HG03159 (cell line): ENCODE results near the gene CCL2.
"Not testable (repeated sequence)": the region's sequence is repeated elsewhere in the genome, so short reads cannot be mapped to it uniquely, and the experiment has no call there.

Source experiments
- ATAC-seq: cut with Tn5 transposase; IDR thresholded peaks from one replicate; pipeline ENCODE4 v1.9.1; 2021; ENCODE audit warnings: mild to moderate bottlenecking, moderate library complexity; ENCODE audit not compliant: unreplicated experiment

Gene CCL2

GRCh38 chr17:34254651-34255380 lies at the start of gene CCL2:
TSS of gene CCL2 (plus strand) at chr17:34255285. CDS start at chr17:34255350, 65 bp downstream.
- ATAC-seq, result no peak

GRCh38 chr17:34205401-34205800 lies 49.7 kb upstream of the CCL2 start:
- ATAC-seq, result no peak

- ATAC-seq, result no peak
Observed at GRCh38 chr17:34206569-34206968, 48.5 kb upstream of the CCL2 start.

- no peak for ATAC-seq
Observed at GRCh38 chr17:34207572-34207971, 47.5 kb upstream of the CCL2 start.

DNA sequence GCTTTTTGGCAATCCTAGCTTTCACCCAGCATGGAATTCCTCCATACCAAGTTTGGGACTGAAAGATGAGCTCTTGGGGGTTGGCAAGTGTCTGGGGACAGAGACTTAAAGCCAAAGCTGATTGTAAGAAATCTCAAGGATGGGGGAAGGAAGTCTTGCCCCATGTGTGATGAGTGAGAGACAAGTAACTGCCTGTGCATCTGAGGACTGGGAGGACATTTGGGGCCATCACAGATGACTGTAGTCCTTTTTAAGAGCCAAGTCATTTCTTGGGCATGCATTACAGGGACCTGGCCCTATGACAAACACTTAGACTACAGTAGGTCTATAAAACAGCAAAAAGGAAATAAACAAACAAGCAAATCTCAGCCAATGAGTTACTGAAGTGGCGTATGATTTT lies 36.3 kb upstream of the CCL2 start:
- no peak for ATAC-seq

GRCh38 chr17:34219405-34219804 lies 35.7 kb upstream of the CCL2 start:
- ATAC-seq, result no peak

DNA sequence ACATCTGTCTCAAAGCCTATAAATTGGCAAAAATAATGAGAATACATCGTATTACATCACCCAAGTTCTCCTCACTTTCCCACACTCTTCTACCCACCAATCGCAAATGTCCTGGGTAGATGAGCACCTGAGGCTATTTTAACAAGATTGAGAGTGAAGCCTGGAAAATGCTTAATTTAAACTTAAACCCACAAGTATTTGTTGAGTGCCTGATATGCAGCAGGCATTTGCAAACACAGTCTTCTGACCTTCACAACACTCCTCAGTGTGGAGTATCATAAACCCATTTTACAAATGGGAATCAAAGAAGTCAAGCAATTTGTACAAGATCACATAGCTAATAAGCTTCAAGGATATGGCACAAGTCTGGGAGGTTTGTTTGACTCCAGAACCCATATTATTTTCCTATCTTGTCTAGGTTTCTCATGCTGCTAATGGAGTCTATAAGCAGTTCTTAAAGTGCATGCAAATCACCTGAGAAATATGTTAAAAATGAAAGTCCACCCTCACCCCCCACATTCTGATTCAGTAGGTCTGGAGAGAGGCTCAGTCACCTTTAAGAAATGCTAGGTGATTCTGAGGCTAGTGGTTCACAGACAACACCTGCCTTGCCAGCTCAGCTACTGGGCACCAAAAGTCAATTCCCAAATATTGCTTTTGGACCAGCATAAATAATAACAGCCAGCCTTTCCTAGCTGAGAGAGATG lies 34.9 kb upstream of the CCL2 start:
- no peak for ATAC-seq

- no peak for ATAC-seq
Observed at GRCh38 chr17:34220752-34221395, 34.2 kb upstream of the CCL2 start.

GRCh38 chr17:34221411-34221810 lies 33.7 kb upstream of the CCL2 start:
- ATAC-seq, result no peak

DNA sequence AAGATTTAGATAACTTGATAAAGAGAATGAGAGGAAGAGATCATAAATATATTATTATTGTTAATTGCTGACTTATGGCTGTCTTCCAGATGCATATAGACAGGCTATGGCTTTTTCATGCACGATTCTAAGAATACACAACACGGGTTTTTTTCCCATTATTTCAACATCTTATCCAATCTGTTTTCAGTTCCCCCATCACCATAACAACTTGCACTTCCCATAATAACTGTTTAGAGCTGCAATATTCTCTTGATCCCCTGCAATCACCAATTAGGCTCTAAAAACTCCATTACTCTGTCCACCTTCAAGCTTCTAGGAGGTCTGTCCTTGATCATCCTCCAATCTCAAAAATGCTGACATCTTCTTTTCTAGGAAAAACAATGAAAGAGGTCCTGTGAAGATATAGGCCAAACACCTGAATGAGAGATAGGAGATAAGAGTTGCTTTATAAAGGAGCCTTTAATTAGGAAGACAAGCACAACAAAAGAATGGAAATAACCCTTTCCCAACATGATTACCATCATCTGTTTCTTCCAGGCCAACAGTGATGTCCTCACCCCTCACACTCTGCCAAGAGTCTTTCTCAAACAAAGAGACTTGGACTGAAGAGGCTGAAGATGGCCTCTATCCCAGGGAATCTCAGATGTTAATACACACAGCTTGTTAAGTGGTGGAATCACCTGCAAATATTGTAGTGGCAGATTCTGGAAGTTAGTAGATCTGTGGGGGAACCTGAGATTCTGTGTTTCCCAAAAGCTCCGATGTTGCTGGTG lies 32.2 kb upstream of the CCL2 start:
- ATAC-seq, result no peak

DNA sequence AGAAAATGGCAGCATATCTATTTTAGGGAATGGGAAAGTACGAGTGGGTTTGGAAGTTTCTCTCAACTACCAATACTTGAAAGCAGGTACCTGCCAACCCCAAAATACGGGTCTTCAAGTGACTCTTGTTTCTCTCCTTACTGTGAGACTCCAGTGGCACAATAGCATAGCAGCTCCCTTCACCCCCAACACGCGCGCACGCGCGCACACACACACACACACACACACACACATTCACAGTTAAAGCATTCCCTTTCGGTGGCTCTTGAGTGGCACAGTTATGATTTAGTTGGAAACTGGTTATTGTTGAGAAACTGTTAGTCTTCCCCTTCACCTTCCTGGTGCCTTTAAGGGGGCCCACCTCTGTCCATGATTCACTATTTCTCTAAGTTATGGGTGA lies 30.0 kb upstream of the CCL2 start:
- ATAC-seq, result no peak

DNA sequence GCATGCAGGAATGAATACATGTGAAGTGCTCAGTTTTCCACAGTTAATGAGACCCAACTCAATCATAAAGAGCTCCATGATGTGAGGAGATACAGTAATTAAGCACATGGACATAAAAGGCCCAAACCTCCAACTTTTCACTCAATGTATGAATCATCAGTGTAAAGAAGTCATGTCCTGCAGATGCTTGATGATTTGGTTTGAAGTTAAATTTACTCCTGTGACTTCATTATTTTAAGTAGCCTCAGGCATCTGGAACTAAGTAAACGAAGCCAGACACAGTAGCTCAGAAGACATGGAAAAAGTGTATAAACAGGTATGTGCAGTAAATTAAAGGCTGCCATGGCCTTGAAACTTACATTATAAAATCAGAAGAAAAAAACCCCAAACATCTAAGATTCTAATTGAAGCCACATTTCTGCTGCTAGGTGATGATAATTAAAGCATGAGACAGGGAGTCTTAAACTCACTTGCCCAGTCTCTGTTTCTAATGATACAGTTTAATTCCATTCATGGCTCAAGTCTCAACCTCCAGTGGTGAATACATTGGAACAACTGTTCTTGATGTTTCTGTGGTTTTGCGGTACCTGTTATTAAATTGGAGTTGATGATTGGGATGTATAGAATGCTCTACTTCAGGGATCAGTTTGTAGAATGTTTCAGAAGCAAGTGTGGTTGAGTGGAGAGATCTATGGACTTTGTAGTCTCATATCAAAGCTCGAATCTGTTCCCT lies 28.9 kb upstream of the CCL2 start:
- ATAC-seq, result no peak

DNA sequence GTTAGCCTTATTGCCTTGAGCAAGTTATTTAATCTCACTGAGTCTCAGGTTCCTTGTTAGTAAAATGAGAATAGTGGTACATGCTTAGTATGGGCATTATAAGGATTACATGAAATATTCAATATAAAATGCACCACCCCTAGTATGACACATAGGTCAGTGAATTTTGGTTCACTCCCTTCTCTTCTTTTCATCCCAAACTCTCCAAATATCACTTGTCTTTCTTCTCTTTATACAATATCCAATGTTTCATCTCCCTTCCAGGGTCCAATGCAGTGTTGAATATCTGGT lies 28.4 kb upstream of the CCL2 start:
- ATAC-seq, result no peak

DNA sequence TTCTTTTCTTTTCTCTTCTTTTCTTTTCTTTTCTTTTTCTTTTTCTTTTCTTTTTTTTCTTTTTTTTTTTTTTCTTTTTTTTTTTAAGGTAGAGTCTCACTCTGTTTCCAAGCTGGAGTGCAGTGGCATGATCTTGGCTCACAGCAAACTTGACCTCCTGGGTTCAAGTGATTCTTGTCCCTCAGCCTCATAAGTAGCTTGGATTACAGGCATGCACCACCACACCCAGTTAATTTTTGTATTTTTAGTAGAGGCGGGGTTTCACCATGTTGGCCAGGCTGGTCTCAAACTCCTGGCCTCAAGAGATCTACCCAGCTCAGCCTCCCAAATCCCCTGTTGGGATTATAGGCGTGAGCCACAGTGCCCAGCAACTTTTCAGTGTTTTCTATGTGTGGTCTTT lies 27.8 kb upstream of the CCL2 start:
- not testable (repeated sequence) for ATAC-seq

GRCh38 chr17:34227707-34228106 lies 27.4 kb upstream of the CCL2 start:
- ATAC-seq, result no peak

DNA sequence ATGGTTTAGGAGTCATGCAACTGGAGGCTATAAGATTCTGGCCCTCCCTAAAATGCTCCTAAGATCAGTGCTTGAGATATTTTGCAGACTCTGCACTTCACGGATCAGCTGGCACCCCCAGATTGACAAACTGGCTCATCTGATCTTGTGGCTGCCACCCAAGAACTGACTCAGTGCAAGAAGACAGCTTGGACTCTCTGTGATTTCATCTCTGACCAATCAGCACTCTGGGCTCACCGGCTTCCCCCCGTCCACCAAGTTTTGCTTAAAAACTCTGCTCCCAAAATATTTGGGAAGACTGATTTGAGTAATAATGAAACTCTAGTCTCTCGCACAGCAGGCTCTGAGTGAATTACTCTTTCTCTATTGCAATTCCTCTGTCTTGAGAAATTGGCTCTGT lies 26.3 kb upstream of the CCL2 start:
- ATAC-seq, result no peak

- ATAC-seq, result no peak
Observed at GRCh38 chr17:34230342-34230741, 24.7 kb upstream of the CCL2 start.

- ATAC-seq, result no peak
Observed at GRCh38 chr17:34234616-34235015, 20.5 kb upstream of the CCL2 start.

GRCh38 chr17:34235389-34236028 lies 19.6 kb upstream of the CCL2 start:
- ATAC-seq, result no peak

DNA sequence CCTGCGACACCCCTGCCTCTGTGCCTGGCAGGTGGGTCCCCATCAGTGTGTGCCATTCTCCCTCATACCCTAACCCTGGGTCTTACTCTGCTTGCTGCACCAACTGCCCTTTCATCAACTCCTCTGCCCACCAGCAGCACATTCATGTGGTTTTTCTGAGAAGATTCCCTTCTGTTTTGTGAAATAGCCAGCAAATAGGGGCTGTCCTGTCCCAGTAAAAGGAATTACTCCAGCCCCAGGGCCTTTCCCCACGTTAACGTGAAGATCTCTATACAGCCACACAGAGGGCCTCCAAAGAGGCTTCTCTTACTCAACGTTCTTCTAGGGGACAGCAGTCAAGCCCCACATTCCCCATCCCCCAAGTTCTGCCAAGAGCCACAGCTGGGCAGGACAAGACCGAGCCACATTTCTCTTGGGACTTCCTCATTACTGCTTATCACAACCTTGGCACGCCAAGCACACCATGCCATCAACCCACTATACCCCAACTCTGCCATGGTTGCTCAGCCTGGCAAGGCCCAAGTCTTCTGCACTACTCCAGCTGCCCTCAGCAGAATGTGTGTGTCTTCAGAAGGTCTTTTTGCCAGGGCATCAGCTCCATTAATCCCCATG lies 18.7 kb upstream of the CCL2 start:
- ATAC-seq, result no peak
